ENCODE data around the gene CELSR2. TPM values are rescaled to one million over a fixed set of nuclear protein-coding genes. Genes with fewer than 3 reads are reported as not detected.

The CELSR2 gene
- total and polyA plus RNA-seq, 9 donors = 0.90 to 17.1 (median 3.1) TPM

GRCh38 chr1:109263234-109263596, 13.9 kb downstream of the CELSR2 start:
- Histone ChIP-seq H3K4me1 (ENCODE audit: insufficient read depth) (no peaks in the 10 kb centered on the region), H3K9me3 (no peaks in the 10 kb centered on the region), H3K27me3 (no peaks in the 10 kb centered on the region), H3K36me3 (no peaks in the 10 kb centered on the region), H3K4me3 (no peak overlapping the region), H3K27ac (no peak overlapping the region)
- TF ChIP-seq POLR2A (IDR thresholded peaks at IDR 0.05) = no peak
- TF ChIP-seq, protein P1, sequence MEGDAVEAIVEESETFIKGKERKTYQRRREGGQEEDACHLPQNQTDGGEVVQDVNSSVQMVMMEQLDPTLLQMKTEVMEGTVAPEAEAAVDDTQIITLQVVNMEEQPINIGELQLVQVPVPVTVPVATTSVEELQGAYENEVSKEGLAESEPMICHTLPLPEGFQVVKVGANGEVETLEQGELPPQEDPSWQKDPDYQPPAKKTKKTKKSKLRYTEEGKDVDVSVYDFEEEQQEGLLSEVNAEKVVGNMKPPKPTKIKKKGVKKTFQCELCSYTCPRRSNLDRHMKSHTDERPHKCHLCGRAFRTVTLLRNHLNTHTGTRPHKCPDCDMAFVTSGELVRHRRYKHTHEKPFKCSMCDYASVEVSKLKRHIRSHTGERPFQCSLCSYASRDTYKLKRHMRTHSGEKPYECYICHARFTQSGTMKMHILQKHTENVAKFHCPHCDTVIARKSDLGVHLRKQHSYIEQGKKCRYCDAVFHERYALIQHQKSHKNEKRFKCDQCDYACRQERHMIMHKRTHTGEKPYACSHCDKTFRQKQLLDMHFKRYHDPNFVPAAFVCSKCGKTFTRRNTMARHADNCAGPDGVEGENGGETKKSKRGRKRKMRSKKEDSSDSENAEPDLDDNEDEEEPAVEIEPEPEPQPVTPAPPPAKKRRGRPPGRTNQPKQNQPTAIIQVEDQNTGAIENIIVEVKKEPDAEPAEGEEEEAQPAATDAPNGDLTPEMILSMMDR (IDR thresholded peaks at IDR 0.05) = no peak
- no peak for TF ChIP-seq EP300 (IDR thresholded peaks at IDR 0.05)
- WGBS, 3 donors = 60 to 75% (median 68%) methylated on average over 12 of the region's 12 CpGs
- intact Hi-C loops (cut with DNase I) = loop anchor here in 3 of 4 donors (5.0 to 10.0 kb wide), 4 partner anchors 134 to 272 kb away; partner anchors contain the start of genes GPR61 (in 2 of the 3), ELAPOR1 (in 1 of the 3) and SORT1 (in 1 of the 3)
- DNase-seq = peak in 1 of 5 donors; percentile 19

DNA sequence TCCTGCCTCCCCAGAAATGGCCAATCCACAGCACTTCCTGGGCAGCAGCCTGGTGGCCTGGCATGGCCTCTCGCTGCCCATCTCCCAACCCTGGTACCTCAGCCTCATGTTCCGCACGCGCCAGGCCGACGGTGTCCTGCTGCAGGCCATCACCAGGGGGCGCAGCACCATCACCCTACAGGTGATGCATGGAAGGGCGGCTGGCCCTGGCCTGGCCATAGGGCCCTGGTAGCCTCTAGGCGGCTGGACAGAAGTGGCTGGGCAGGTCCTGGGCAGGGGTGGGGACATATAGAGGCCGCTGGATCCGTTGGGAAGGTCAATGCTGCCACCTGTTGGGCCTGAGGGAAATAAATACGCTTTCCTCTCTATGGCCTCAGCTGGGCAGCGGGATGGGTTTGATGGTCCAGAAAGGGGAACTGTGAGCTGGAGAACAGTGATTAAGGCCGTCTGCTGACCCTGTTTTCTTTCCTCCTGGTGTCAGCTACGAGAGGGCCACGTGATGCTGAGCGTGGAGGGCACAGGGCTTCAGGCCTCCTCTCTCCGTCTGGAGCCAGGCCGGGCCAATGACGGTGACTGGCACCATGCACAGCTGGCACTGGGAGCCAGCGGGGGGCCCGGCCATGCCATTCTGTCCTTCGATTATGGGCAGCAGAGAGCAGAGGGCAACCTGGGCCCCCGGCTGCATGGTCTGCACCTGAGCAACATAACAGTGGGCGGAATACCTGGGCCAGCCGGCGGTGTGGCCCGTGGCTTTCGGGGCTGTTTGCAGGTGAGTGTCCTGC, 14.4 kb downstream of the CELSR2 start:
- Histone ChIP-seq H3K27me3 (no peaks in the 10 kb centered on the region), H3K4me1 (ENCODE audit: insufficient read depth) (no peaks in the 10 kb centered on the region), H3K9me3 (no peaks in the 10 kb centered on the region), H3K36me3 (no peaks in the 10 kb centered on the region), H3K27ac (no peak overlapping the region), H3K4me3 (no peak overlapping the region)
- TF ChIP-seq, protein P1 (IDR thresholded peaks at IDR 0.05) = peak; percentile 76 to 98 (median 94)
- no peak for TF ChIP-seq POLR2A (IDR thresholded peaks at IDR 0.05)
- no peak for TF ChIP-seq EP300 (IDR thresholded peaks at IDR 0.05)
- intact Hi-C loops (cut with DNase I) = loop anchor here in 3 of 4 donors (5.0 to 10.0 kb wide), 4 partner anchors 134 to 271 kb away; partner anchors contain the start of genes GPR61 (in 2 of the 3), ELAPOR1 (in 1 of the 3) and SORT1 (in 1 of the 3)
- 49 to 58% (median 53%) methylated on average over 23 to 29 of the region's 29 CpGs for WGBS, 3 donors
- peak; percentile 62 to 86 (median 79) for DNase-seq

DNA sequence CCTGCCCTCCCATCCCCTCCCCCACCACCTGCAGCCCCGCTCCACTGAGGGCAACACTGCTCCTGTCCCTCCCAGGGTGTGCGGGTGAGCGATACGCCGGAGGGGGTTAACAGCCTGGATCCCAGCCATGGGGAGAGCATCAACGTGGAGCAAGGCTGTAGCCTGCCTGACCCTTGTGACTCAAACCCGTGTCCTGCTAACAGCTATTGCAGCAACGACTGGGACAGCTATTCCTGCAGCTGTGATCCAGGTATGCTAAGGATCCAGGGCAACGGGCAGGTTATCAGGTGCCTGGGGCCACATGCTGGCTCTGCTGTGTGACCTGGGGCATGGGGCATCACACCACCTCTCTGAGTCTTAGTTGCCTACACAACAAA, 15.0 kb downstream of the CELSR2 start:
- Histone ChIP-seq H3K27me3 (no peaks in the 10 kb centered on the region), H3K36me3 (no peaks in the 10 kb centered on the region), H3K9me3 (no peaks in the 10 kb centered on the region), H3K4me1 (ENCODE audit: insufficient read depth) (no peaks in the 10 kb centered on the region), H3K4me3 (no peak overlapping the region), H3K27ac (no peak overlapping the region)
- 60 to 66% (median 62%) methylated on average over 4 to 9 of the region's 9 CpGs for WGBS, 3 donors
- intact Hi-C loops (cut with DNase I) = loop anchor here in 3 of 4 donors (5.0 to 10.0 kb wide), 4 partner anchors 133 to 270 kb away; partner anchors contain the start of genes GPR61 (in 2 of the 3), ELAPOR1 (in 1 of the 3) and SORT1 (in 1 of the 3)
- TF ChIP-seq, protein P1 (IDR thresholded peaks at IDR 0.05) = no peak
- no peak for TF ChIP-seq POLR2A (IDR thresholded peaks at IDR 0.05)
- no peak for TF ChIP-seq EP300 (IDR thresholded peaks at IDR 0.05)
- no peak for DNase-seq

DNA sequence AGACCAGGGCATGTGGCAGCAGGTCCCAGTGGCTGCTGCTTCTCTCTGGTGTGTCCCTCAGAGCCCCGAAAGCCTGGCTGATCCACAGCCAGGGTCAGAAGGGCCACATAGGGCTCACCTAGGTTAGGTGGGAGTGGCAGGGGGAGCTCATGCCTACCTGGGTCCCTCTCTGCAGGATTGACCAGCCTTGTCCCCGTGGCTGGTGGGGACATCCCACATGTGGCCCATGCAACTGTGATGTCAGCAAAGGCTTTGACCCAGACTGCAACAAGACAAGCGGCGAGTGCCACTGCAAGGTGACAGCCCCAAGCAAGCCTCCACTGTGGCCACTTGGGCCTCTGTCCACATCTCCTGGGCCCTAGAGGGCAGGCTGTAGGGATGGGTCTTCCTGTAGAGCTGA, 15.7 kb downstream of the CELSR2 start:
- DNase-seq = no peak
- H3K4me3 ChIP-seq = no peak overlapping the region
- TF ChIP-seq POLR2A (IDR thresholded peaks at IDR 0.05) = no peak
- TF ChIP-seq, protein P1 (IDR thresholded peaks at IDR 0.05) = no peak
- TF ChIP-seq EP300 (IDR thresholded peaks at IDR 0.05) = no peak
- intact Hi-C loops (cut with DNase I) = loop anchor here in 2 of 4 donors (5.0 to 10.0 kb wide), 3 partner anchors 132 to 270 kb away; partner anchors contain the start of genes GPR61 (in 2 of the 2), ELAPOR1 (in 1 of the 2) and SORT1 (in 1 of the 2)
- H3K27me3 ChIP-seq = no peaks in the 10 kb centered on the region
- 89 to 95% (median 91%) methylated on average over 4 of the region's 4 CpGs for WGBS, 3 donors
- H3K4me1 ChIP-seq (ENCODE audit: insufficient read depth) = no peaks in the 10 kb centered on the region
- no peak overlapping the region for H3K27ac ChIP-seq
- H3K36me3 ChIP-seq = no peaks in the 10 kb centered on the region
- H3K9me3 ChIP-seq = no peaks in the 10 kb centered on the region
